ENCODE measurements around the gene BMX. TPM values are rescaled to one million over a fixed set of nuclear protein-coding genes. Genes with fewer than 3 reads are reported as not detected.

Gene BMX
- polyA plus RNA-seq, 3 donors: 0.37 to 0.45 (median 0.38) TPM

- no peak for DNase-seq (ENCODE audit: extremely low read depth in 1 of 11, low read depth in 9 of 11, low spot score in 4 of 11)
Observed at GRCh38 chrX:15559227-15559626, 58.6 kb downstream of the BMX start.

GRCh38 chrX:15560924-15561323 is 60.3 kb downstream of the BMX start:
- DNase-seq (ENCODE audit: extremely low read depth in 1 of 11, low read depth in 9 of 11, low spot score in 4 of 11): no peak

- no peak for DNase-seq (ENCODE audit: extremely low read depth in 1 of 11, low read depth in 9 of 11, low spot score in 4 of 11)
Observed at GRCh38 chrX:15563056-15563455, 62.4 kb downstream of the BMX start.

- peak in 3 of 11 donors; percentile 7 to 18 (median 12) for DNase-seq (ENCODE audit: extremely low read depth in 1 of 11, low read depth in 9 of 11, low spot score in 4 of 11)
Observed at GRCh38 chrX:15564981-15565579, 64.5 kb downstream of the BMX start.

GRCh38 chrX:15566244-15566643 is 65.6 kb downstream of the BMX start:
- DNase-seq (ENCODE audit: extremely low read depth in 1 of 11, low read depth in 9 of 11, low spot score in 4 of 11): no peak

- no peak for DNase-seq (ENCODE audit: extremely low read depth in 1 of 11, low read depth in 9 of 11, low spot score in 4 of 11)
Observed at GRCh38 chrX:15567267-15567666, 66.7 kb downstream of the BMX start.

GRCh38 chrX:15567886-15568616 is 67.4 kb downstream of the BMX start:
- DNase-seq (ENCODE audit: extremely low read depth in 1 of 11, low read depth in 9 of 11, low spot score in 4 of 11): no peak

- DNase-seq (ENCODE audit: extremely low read depth in 1 of 11, low read depth in 9 of 11, low spot score in 4 of 11): no peak
Observed at GRCh38 chrX:15570145-15570544, 69.5 kb downstream of the BMX start.

GRCh38 chrX:15574017-15574416 is 73.4 kb downstream of the BMX start:
- no peak for DNase-seq (ENCODE audit: extremely low read depth in 1 of 11, low read depth in 9 of 11, low spot score in 4 of 11)

GRCh38 chrX:15576019-15576418 is 75.4 kb downstream of the BMX start:
- no peak for DNase-seq (ENCODE audit: extremely low read depth in 1 of 11, low read depth in 9 of 11, low spot score in 4 of 11)

GRCh38 chrX:15579778-15580747 is 79.5 kb downstream of the BMX start:
- DNase-seq (ENCODE audit: extremely low read depth in 1 of 11, low read depth in 9 of 11, low spot score in 4 of 11): no peak

- DNase-seq (ENCODE audit: extremely low read depth in 1 of 11, low read depth in 9 of 11, low spot score in 4 of 11): no peak
Observed at GRCh38 chrX:15594371-15594770, 93.8 kb downstream of the BMX start.

GRCh38 chrX:15598026-15598425 is 97.4 kb downstream of the BMX start:
- DNase-seq (ENCODE audit: extremely low read depth in 1 of 11, low read depth in 9 of 11, low spot score in 4 of 11): no peak

- no peak for DNase-seq (ENCODE audit: extremely low read depth in 1 of 11, low read depth in 9 of 11, low spot score in 4 of 11)
Observed at GRCh38 chrX:15599461-15599860, 98.9 kb downstream of the BMX start.

- no peak for DNase-seq (ENCODE audit: extremely low read depth in 1 of 11, low read depth in 9 of 11, low spot score in 4 of 11)
Observed at GRCh38 chrX:15600049-15600448, 99.4 kb downstream of the BMX start.

GRCh38 chrX:15600745-15601144 is 100.1 kb downstream of the BMX start, which contains the start of gene ACE2:
TSS of gene ACE2 (minus strand) at chrX:15600960. CDS start at chrX:15600911, 49 bp downstream.
- DNase-seq (ENCODE audit: extremely low read depth in 1 of 11, low read depth in 9 of 11, low spot score in 4 of 11): no peak

- no peak for DNase-seq (ENCODE audit: extremely low read depth in 1 of 11, low read depth in 9 of 11, low spot score in 4 of 11)
Observed at GRCh38 chrX:15601932-15602331, 101.3 kb downstream of the BMX start.

- DNase-seq (ENCODE audit: extremely low read depth in 1 of 11, low read depth in 9 of 11, low spot score in 4 of 11): no peak
Observed at GRCh38 chrX:15602761-15603160, 102.2 kb downstream of the BMX start.

GRCh38 chrX:15605226-15605625 is 104.6 kb downstream of the BMX start:
- DNase-seq (ENCODE audit: extremely low read depth in 1 of 11, low read depth in 9 of 11, low spot score in 4 of 11): no peak

All from renal cortex interstitium (tissue), 11 donors.